ENCODE data around the gene PAFAH1B2. TPM values are rescaled to one million over a fixed set of nuclear protein-coding genes. Genes with fewer than 3 reads are reported as not detected.

PAFAH1B2 gene
- total RNA-seq, 1 experiment from 2014 or later, result 154 TPM

GRCh38 chr11:117096201-117096991 is 47.7 kb upstream of the PAFAH1B2 start:
- no peak for DNase-seq (ENCODE audit: low read depth, low spot score)
- intact Hi-C loops (cut with micrococcal nuclease), result loop anchor here (2.0 kb wide), 1 partner anchor 216 kb away; no protein-coding TSS in a partner anchor
- no peaks in the 10 kb centered on the region for H3K9me3 ChIP-seq (ENCODE audit: control insufficient read depth in 1 of 2, insufficient read depth in 1 of 2, low read depth in 1 of 2, low read length in 2 of 2)
- no peak for ATAC-seq
- H3K9ac ChIP-seq (ENCODE audit: low read length), result no peak overlapping the region
- peak overlapping the region; percentile 79 to 83; a peak in 3 of 4 replicates for H3K4me3 ChIP-seq (replicated peaks in 1 of 2; ENCODE audit: low read depth in 1 of 2, low read length in 2 of 2)
- POLR2A ChIA-PET, result interaction anchor here (0.9 kb wide), 1 partner anchor 8 kb away, joined by 3 read pairs; no protein-coding TSS in a partner anchor
- H3K27me3 ChIP-seq (ENCODE audit: insufficient read depth, low read length), result no peaks in the 10 kb centered on the region
- CTCF ChIA-PET, result interaction anchor here (1.0 kb wide), 2 partner anchors 217 to 305 kb away, joined by 3 read pairs; partner anchors contain the start of gene APOA5
- no peaks in the 10 kb centered on the region for H3K9me2 ChIP-seq (ENCODE audit: insufficient read depth)
- TF ChIP-seq CTCF (IDR thresholded peaks at IDR 0.05 in 2 of 3, conservative IDR thresholded peaks at IDR 0.05 in 1 of 3; ENCODE audit: borderline replicate concordance in 1 of 3, insufficient read depth in 1 of 3, low read depth in 2 of 3, low read length in 2 of 3), result peak in 2 of 3 experiments; percentile 12 to 14; a peak in 1 of 6 replicates
- peak; percentile 45; the same call in 1 of the 2 replicates for TF ChIP-seq RAD21 (IDR thresholded peaks at IDR 0.05; ENCODE audit: low read depth)
- TF ChIP-seq CBX3 (IDR thresholded peaks at IDR 0.05; ENCODE audit: low read depth), result no peak
- TF ChIP-seq ZBTB33 (IDR thresholded peaks at IDR 0.05; ENCODE audit: extremely low read depth, insufficient replicate concordance, low read length), result no peak
- TF ChIP-seq TCF7L2 (IDR thresholded peaks at IDR 0.05; ENCODE audit: borderline replicate concordance, extremely low read depth, insufficient read depth, insufficient read length), result no peak
- no peaks in the 10 kb centered on the region for H4K20me1 ChIP-seq (ENCODE audit: insufficient read depth)
- peak overlapping the region; percentile 96 for H3K4me2 ChIP-seq (ENCODE audit: low read length)
- BruUV-seq (replicated peaks), result TSS peak; percentile 41
- H3K79me2 ChIP-seq (ENCODE audit: insufficient read depth, low read length), result peaks cover 66% of the 10 kb centered on the region
- H2AFZ ChIP-seq (ENCODE audit: low read depth, low read length, poor library complexity, severe bottlenecking), result no peak overlapping the region
- peaks cover 23 to 35% of the 10 kb centered on the region in 2 experiments for H3K4me1 ChIP-seq (ENCODE audit: control insufficient read depth in 1 of 2, insufficient read depth in 2 of 2, low read length in 2 of 2)
- no peaks in the 10 kb centered on the region for H3K36me3 ChIP-seq (ENCODE audit: control insufficient read depth in 1 of 2, insufficient read depth in 2 of 2, low read length in 2 of 2)
- no peak overlapping the region for H3K27ac ChIP-seq (ENCODE audit: low read depth, low read length)
- RAD21 ChIA-PET (ENCODE audit: low non-redundant PET in 1 of 2, low total read pairs in 2 of 2, uncharacterized antibody in 2 of 2, unreplicated experiment in 2 of 2), result no interaction called here

Measured in HCT116 (cell line).